Bronchial epithelial cell (primary cell): ENCODE measurements around the gene ITGA6. TPM values are rescaled to one million over a fixed set of nuclear protein-coding genes. Genes with fewer than 3 reads are reported as not detected.

Source experiments
- DNase-seq: peaks from one replicate; pipeline ENCODE4 v3.0.0-alpha.2; 2010; ENCODE audit warnings: low read depth
- FAIRE-seq: peaks from 2 replicates; lab custom pipeline; 2011; peaks lifted over from hg19 to GRCh38; lab: Jason Lieb, UNC
- H3K27me3 ChIP-seq: 2 replicates; pipeline ENCODE4 v1.5.1; 2011; ENCODE audit warnings: low read length; ENCODE audit not compliant: control insufficient read depth, insufficient read depth
- H3K36me3 ChIP-seq: 2 replicates; pipeline ENCODE4 v1.5.1; 2011; ENCODE audit warnings: low read length; ENCODE audit not compliant: control insufficient read depth, insufficient read depth
- H3K4me3 ChIP-seq: 2 replicates; pipeline ENCODE4 v1.5.1; 2011; ENCODE audit warnings: mild to moderate bottlenecking, low read depth, low read length, control low read depth
- CTCF ChIP-seq: IDR thresholded peaks from 2 replicates; pipeline ENCODE4 v1.5.1; 2011; ENCODE audit warnings: mild to moderate bottlenecking, moderate library complexity, low read length, control low read depth, inconsistent platforms; ENCODE audit not compliant: insufficient read depth, severe bottlenecking
- total RNA-seq: library from RNA; depleted of rRNA; stranded (reverse); fragments of >200 nt; gene quantifications from 2 replicates; pipeline ENCODE4 v1.2.1, GENCODE V29; 2014

Gene ITGA6
- total RNA-seq, 1 donor from 2014 or later = 390 TPM

GRCh38 chr2:172394002-172394401, 33.4 kb upstream of the ITGA6 start:
- H3K36me3 ChIP-seq = no peaks in the 10 kb centered on the region
- DNase-seq (no peak), FAIRE-seq (no peak)
- no peak overlapping the region for H3K4me3 ChIP-seq
- no peak for TF ChIP-seq CTCF
- H3K27me3 ChIP-seq = no peaks in the 10 kb centered on the region

- DNase-seq = peak; percentile 59
- Histone ChIP-seq H3K4me3 (no peak overlapping the region), H3K27me3 (no peaks in the 10 kb centered on the region), H3K36me3 (no peaks in the 10 kb centered on the region)
- FAIRE-seq = peak; percentile 77
- no peak for TF ChIP-seq CTCF
Observed at GRCh38 chr2:172395503-172395902, 31.9 kb upstream of the ITGA6 start.

GRCh38 chr2:172397148-172397834, 30.1 kb upstream of the ITGA6 start:
- Histone ChIP-seq H3K36me3 (no peaks in the 10 kb centered on the region), H3K27me3 (no peaks in the 10 kb centered on the region), H3K4me3 (no peak overlapping the region)
- FAIRE-seq = no peak
- TF ChIP-seq CTCF = no peak
- DNase-seq = no peak

GRCh38 chr2:172398440-172398839, 28.9 kb upstream of the ITGA6 start:
- TF ChIP-seq CTCF = no peak
- FAIRE-seq (no peak), DNase-seq (no peak)
- no peaks in the 10 kb centered on the region for H3K27me3 ChIP-seq
- H3K36me3 ChIP-seq = no peaks in the 10 kb centered on the region
- H3K4me3 ChIP-seq = no peak overlapping the region

GRCh38 chr2:172399765-172400164, 27.6 kb upstream of the ITGA6 start:
- no peak for FAIRE-seq
- TF ChIP-seq CTCF = no peak

GRCh38 chr2:172402198-172402597, 25.2 kb upstream of the ITGA6 start:
- H3K36me3 ChIP-seq = no peaks in the 10 kb centered on the region
- no peaks in the 10 kb centered on the region for H3K27me3 ChIP-seq
- FAIRE-seq (no peak), DNase-seq (no peak)
- TF ChIP-seq CTCF = no peak
- H3K4me3 ChIP-seq = no peak overlapping the region

More at GRCh38 chr2:172399765-172400164, 27.6 kb upstream of the ITGA6 start:
- H3K27me3 ChIP-seq = no peaks in the 10 kb centered on the region
- no peaks in the 10 kb centered on the region for H3K36me3 ChIP-seq
- H3K4me3 ChIP-seq = no peak overlapping the region
- no peak for DNase-seq
